Naive thymus-derived CD8-positive, alpha-beta T cell (primary cell): ENCODE measurements around the gene CERKL. TPM values are rescaled to one million over a fixed set of nuclear protein-coding genes. Genes with fewer than 3 reads are reported as not detected.

Experiments
- ATAC-seq, 2 donors: fragments of 150-1000 bp; cut with Tn5 transposase in 1 of 2; sonication (Bioruptor Pico), chemical (Tn5 transposase) in 1 of 2; 1 replicate in 1 of 2; 2 replicates in 1 of 2; pipeline ENCODE4 v1.10.0; 2021; ENCODE audit warnings: mild to moderate bottlenecking in 2 of 2, moderate library complexity in 2 of 2
- POLR2A ChIA-PET: fragments of 350-600 bp; sonication (Branson Sonifier 250); formaldehyde crosslinking; loops from one replicate; lab custom pipeline; 2021; ENCODE audit warnings: antibody characterized with exemption; lab: Charles Lee
- DNase-seq, 10 donors: peaks; one replicate each; pipeline versions ENCODE4 v3.0.0 to v3.0.0-alpha.2; 2020 to 2022
- H3K27ac Mint-ChIP-seq, 10 donors: one replicate each; pipeline ENCODE4 v1.8.0; 2020 to 2022; ENCODE audit warnings: mild to moderate bottlenecking in 10 of 10, mixed read lengths in 10 of 10, moderate library complexity in 4 of 10, inconsistent platforms in 1 of 10
- H3K27me3 Mint-ChIP-seq, 5 donors: one replicate each; pipeline ENCODE4 v1.8.0; 2021 to 2022; ENCODE audit warnings: mixed read lengths in 5 of 5
- H3K36me3 Mint-ChIP-seq, 3 donors: one replicate each; pipeline ENCODE4 v1.8.0; 2020 to 2022; ENCODE audit warnings: mixed read lengths in 3 of 3, mild to moderate bottlenecking in 2 of 3, inconsistent platforms in 1 of 3
- H3K4me1 Mint-ChIP-seq, 4 donors: one replicate each; pipeline ENCODE4 v1.8.0; 2021 to 2022; ENCODE audit warnings: mixed read lengths in 4 of 4
- H3K4me3 Mint-ChIP-seq, 10 donors: one replicate each; pipeline ENCODE4 v1.8.0; 2020 to 2022; ENCODE audit warnings: mild to moderate bottlenecking in 10 of 10, mixed read lengths in 10 of 10, moderate library complexity in 6 of 10, inconsistent platforms in 1 of 10
- H3K9me3 Mint-ChIP-seq, 9 donors: one replicate each; pipeline ENCODE4 v1.8.0; 2020 to 2022; ENCODE audit warnings: mixed read lengths in 9 of 9, mild to moderate bottlenecking in 3 of 9, inconsistent platforms in 1 of 9, moderate library complexity in 1 of 9
- polyA plus RNA-seq, 3 donors: library from polyadenylated mRNA; unstranded; fragments of 300-500 nt; fragmentation: Illumina TruSeq; gene quantifications; one replicate each; pipeline ENCODE4 v1.2.3, GENCODE V29; 2021
- total RNA-seq, 8 experiments: library from RNA in 2 of 8; stranded (reverse) in 2 of 8; gene quantifications; one replicate each; pipeline ENCODE4 v1.2.3 and lab custom pipeline; 2021 to 2026

Gene CERKL
- total and polyA plus RNA-seq, 5 experiments from 2014 or later: 11.7 to 16.7 (median 13.4) TPM; not detected in 2

GRCh38 chr2:181682795-181683517 is 26.1 kb upstream of the CERKL start:
- DNase-seq: no peak
- H3K9me3 Mint-ChIP-seq: peaks cover 0 to 27% (median 11%) of the 10 kb centered on the region in 9 donors

DNA sequence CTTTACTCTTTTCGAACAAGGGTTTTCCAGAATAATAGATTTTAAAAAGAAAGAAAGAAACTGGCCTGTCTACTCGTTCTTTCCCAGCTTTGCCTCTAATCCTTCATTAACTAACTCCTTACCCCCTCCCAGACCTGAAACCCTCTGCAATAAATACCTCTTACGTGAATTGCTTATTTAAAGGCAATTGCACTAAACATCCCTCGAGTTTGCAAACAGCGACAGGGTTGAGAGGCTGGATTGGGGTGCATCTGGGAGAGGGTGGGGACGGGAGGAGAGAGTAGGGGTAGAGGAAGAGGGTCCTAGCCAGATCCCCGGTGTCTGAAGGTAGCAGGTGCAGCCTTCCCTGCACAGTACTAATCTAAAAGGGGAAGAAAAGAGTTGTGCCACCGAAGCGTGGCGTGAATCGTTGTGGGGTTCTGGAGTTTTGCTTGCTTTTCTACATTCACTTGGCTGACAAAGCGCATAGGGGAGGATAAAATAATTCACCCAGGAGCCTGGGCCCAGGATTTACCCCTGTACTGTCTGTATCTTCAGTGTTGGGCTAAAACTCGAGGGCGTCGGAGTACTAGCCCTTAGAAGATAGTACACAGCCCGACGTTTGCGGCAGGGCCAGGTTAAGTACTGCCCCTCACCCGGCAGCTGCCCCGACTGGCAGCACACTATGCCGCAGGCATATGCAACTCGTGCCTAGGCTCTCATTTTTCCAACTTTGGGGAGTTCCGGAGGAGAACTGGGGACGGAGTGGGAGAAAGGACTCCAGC is 25.3 kb upstream of the CERKL start:
- Mint-ChIP-seq H3K9me3 (peaks cover 0 to 31% (median 16%) of the 10 kb centered on the region in 9 donors), H3K4me3 (peak overlapping the region; percentile 43 to 85 (median 71)), H3K27ac (peak overlapping the region in 1 of 10 donors; percentile 26), H3K27me3 (peaks cover 67 to 97% (median 77%) of the 10 kb centered on the region in 5 donors), H3K4me1 (peaks cover 36 to 63% (median 54%) of the 10 kb centered on the region in 4 donors), H3K36me3 (peaks cover 0 to 21% (median 9%) of the 10 kb centered on the region in 3 donors)
- ATAC-seq (no peak), DNase-seq (no peak)
- POLR2A ChIA-PET: no interaction called here

More at GRCh38 chr2:181682795-181683517, 26.1 kb upstream of the CERKL start:
- Mint-ChIP-seq H3K36me3 (peaks cover 0 to 21% (median 9%) of the 10 kb centered on the region in 3 donors), H3K4me3 (peak overlapping the region; percentile 43 to 85 (median 74)), H3K4me1 (peaks cover 36 to 59% (median 50%) of the 10 kb centered on the region in 4 donors), H3K27me3 (peaks cover 69 to 97% (median 77%) of the 10 kb centered on the region in 5 donors), H3K27ac (peak overlapping the region in 1 of 10 donors; percentile 24)
- POLR2A ChIA-PET: no interaction called here
- no peak for ATAC-seq

GRCh38 chr2:181680937-181681811 is 24.3 kb upstream of the CERKL start:
- DNase-seq (no peak), ATAC-seq (no peak)
- Mint-ChIP-seq H3K9me3 (peaks cover 0 to 31% (median 16%) of the 10 kb centered on the region in 9 donors), H3K27ac (no peak overlapping the region), H3K27me3 (peaks cover 66 to 97% (median 75%) of the 10 kb centered on the region in 5 donors), H3K4me1 (peaks cover 36 to 63% (median 54%) of the 10 kb centered on the region in 4 donors), H3K36me3 (peaks cover 0 to 21% (median 9%) of the 10 kb centered on the region in 3 donors), H3K4me3 (peak overlapping the region; percentile 43 to 85 (median 68))
- POLR2A ChIA-PET: no interaction called here

- POLR2A ChIA-PET: no interaction called here
These were observed 23.4 kb upstream of the CERKL start, which contains the start of gene NEUROD1 for GRCh38 chr2:181680055-181680936. Gene NEUROD1 (minus strand): TSS chr2:181680517. CDS start chr2:181678860, 1,657 bp downstream.

DNA sequence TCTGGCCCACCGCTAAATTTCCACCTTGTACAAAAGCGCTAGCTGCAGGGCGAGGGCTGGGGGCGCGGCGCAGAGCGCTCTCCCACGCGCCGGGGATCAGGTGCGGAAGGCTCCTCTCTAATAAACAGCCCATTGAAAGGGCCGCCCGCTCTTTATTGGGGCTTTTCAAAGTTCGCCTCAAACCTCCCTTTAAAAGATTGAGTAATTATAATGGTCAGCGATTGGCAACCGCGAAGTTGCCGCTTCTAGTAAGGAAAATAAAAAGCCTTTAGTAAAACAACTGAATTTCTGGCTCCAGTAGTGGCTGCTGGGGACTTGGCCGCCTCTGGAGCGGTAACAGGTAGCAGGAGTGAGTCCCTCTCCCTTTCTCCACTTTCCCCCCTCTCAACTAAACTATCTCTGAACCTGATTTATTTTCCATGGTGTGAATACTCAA is 22.7 kb upstream of the CERKL start:
- DNase-seq (no peak), ATAC-seq (no peak)
- peaks cover 55 to 92% (median 69%) of the 10 kb centered on the region in 5 donors for H3K27me3 Mint-ChIP-seq
- peak overlapping the region in 2 of 10 donors; percentile 3 to 41 for H3K27ac Mint-ChIP-seq
- peaks cover 0 to 26% (median 16%) of the 10 kb centered on the region in 9 donors for H3K9me3 Mint-ChIP-seq
- H3K4me1 Mint-ChIP-seq: peaks cover 30 to 53% (median 45%) of the 10 kb centered on the region in 4 donors
- peak overlapping the region in 2 of 10 donors; percentile 16 to 40 for H3K4me3 Mint-ChIP-seq
- POLR2A ChIA-PET: no interaction called here
- H3K36me3 Mint-ChIP-seq: peaks cover 0 to 16% (median 7%) of the 10 kb centered on the region in 3 donors

More at GRCh38 chr2:181680055-181680936, 23.4 kb upstream of the CERKL start, which contains the start of gene NEUROD1:
- peak within 1 kb of the TSS in 2 of 10 donors; percentile 3 to 41 for H3K27ac Mint-ChIP-seq
- no peak for ATAC-seq
- peaks cover 0 to 21% (median 7%) of the 10 kb centered on the region in 3 donors for H3K36me3 Mint-ChIP-seq
- H3K4me1 Mint-ChIP-seq: peaks cover 35 to 60% (median 51%) of the 10 kb centered on the region in 4 donors
- DNase-seq: no peak
- peaks cover 60 to 92% (median 74%) of the 10 kb centered on the region in 5 donors for H3K27me3 Mint-ChIP-seq
- peaks cover 0 to 31% (median 16%) of the 10 kb centered on the region in 9 donors for H3K9me3 Mint-ChIP-seq
- peak within 1 kb of the TSS; percentile 49 to 85 (median 72) for H3K4me3 Mint-ChIP-seq

GRCh38 chr2:181678861-181679543 is 22.1 kb upstream of the CERKL start:
- Mint-ChIP-seq H3K27me3 (peaks cover 57 to 92% (median 65%) of the 10 kb centered on the region in 5 donors), H3K9me3 (peaks cover 0 to 26% (median 16%) of the 10 kb centered on the region in 9 donors), H3K36me3 (peaks cover 0 to 16% (median 7%) of the 10 kb centered on the region in 3 donors), H3K4me3 (peak overlapping the region in 2 of 10 donors; percentile 2 to 30), H3K27ac (peak overlapping the region in 4 of 10 donors; percentile 33 to 84 (median 56)), H3K4me1 (peaks cover 30 to 49% (median 43%) of the 10 kb centered on the region in 4 donors)
- DNase-seq (no peak), ATAC-seq (no peak)
- POLR2A ChIA-PET: no interaction called here

GRCh38 chr2:181677912-181678586 is 21.1 kb upstream of the CERKL start:
- DNase-seq: peak; percentile 22 to 79 (median 50)
- Mint-ChIP-seq H3K4me3 (peak overlapping the region in 6 of 10 donors; percentile 0 to 63 (median 50)), H3K4me1 (peaks cover 27 to 42% (median 40%) of the 10 kb centered on the region in 4 donors), H3K36me3 (peaks cover 0 to 16% (median 7%) of the 10 kb centered on the region in 3 donors), H3K27ac (peak overlapping the region in 5 of 10 donors; percentile 54 to 91 (median 63)), H3K9me3 (peaks cover 0 to 26% (median 15%) of the 10 kb centered on the region in 9 donors), H3K27me3 (peaks cover 53 to 85% (median 67%) of the 10 kb centered on the region in 5 donors)
- peak; percentile 80 to 85 for ATAC-seq
- POLR2A ChIA-PET: no interaction called here

GRCh38 chr2:181675254-181675653 is 18.3 kb upstream of the CERKL start:
- ATAC-seq: no peak
- Mint-ChIP-seq H3K27ac (no peak overlapping the region), H3K4me1 (peaks cover 6 to 23% (median 19%) of the 10 kb centered on the region in 4 donors), H3K4me3 (no peak overlapping the region), H3K27me3 (peaks cover 31 to 58% (median 51%) of the 10 kb centered on the region in 5 donors), H3K36me3 (peaks cover 0 to 16% (median 7%) of the 10 kb centered on the region in 3 donors), H3K9me3 (peaks cover 0 to 25% (median 12%) of the 10 kb centered on the region in 9 donors)
- POLR2A ChIA-PET: no interaction called here
- DNase-seq: no peak

- Mint-ChIP-seq H3K9me3 (peaks cover 0 to 18% (median 11%) of the 10 kb centered on the region in 9 donors), H3K36me3 (peaks cover 0 to 8% (median 4%) of the 10 kb centered on the region in 3 donors), H3K27me3 (peaks cover 25 to 56% (median 45%) of the 10 kb centered on the region in 5 donors), H3K27ac (no peak overlapping the region), H3K4me1 (peaks cover 6 to 21% (median 18%) of the 10 kb centered on the region in 4 donors), H3K4me3 (no peak overlapping the region)
- no peak for DNase-seq
- no peak for ATAC-seq
- POLR2A ChIA-PET: no interaction called here
These were observed 17.6 kb upstream of the CERKL start for GRCh38 chr2:181674461-181674860.

- Mint-ChIP-seq H3K27me3 (peaks cover 20 to 55% (median 43%) of the 10 kb centered on the region in 5 donors), H3K27ac (no peak overlapping the region), H3K36me3 (no peaks in the 10 kb centered on the region), H3K4me1 (peaks cover 0 to 17% (median 11%) of the 10 kb centered on the region in 4 donors), H3K4me3 (no peak overlapping the region), H3K9me3 (peaks cover 0 to 7% (median 5%) of the 10 kb centered on the region in 9 donors)
- ATAC-seq (no peak), DNase-seq (no peak)
- POLR2A ChIA-PET: no interaction called here
These were observed 16.3 kb upstream of the CERKL start for GRCh38 chr2:181673173-181673572.
